GM23248 (cell line): ENCODE results near the gene KDM4F.

Source experiments
- EZH2 ChIP-seq: fragments of 200-600 bp; sonication (generic); IDR thresholded peaks from 2 replicates; pipeline ENCODE4 v1.6.1; 2018; ENCODE audit warnings: antibody characterized with exemption, mild to moderate bottlenecking; ENCODE audit not compliant: insufficient read depth, poor library complexity, severe bottlenecking
- EZH2phosphoT487 ChIP-seq: fragments of 200-600 bp; sonication (generic); IDR thresholded peaks from 2 replicates; pipeline ENCODE4 v1.6.1; 2018; ENCODE audit warnings: antibody characterized with exemption, moderate library complexity, mild to moderate bottlenecking, low read depth; ENCODE audit not compliant: insufficient read depth

GRCh38 chr11:95057959-95058358, 8.7 kb downstream of the KDM4F start:
- TF ChIP-seq EZH2 (no peak), EZH2phosphoT487 (no peak)
